Measurements from ENCODE around the gene MAGEB2. TPM values are rescaled to one million over a fixed set of nuclear protein-coding genes. Genes with fewer than 3 reads are reported as not detected.

MAGEB2 gene, protein sequence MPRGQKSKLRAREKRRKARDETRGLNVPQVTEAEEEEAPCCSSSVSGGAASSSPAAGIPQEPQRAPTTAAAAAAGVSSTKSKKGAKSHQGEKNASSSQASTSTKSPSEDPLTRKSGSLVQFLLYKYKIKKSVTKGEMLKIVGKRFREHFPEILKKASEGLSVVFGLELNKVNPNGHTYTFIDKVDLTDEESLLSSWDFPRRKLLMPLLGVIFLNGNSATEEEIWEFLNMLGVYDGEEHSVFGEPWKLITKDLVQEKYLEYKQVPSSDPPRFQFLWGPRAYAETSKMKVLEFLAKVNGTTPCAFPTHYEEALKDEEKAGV
- total RNA-seq = 2.4 TPM in 1 of 2 replicates, not detected in the other

DNA sequence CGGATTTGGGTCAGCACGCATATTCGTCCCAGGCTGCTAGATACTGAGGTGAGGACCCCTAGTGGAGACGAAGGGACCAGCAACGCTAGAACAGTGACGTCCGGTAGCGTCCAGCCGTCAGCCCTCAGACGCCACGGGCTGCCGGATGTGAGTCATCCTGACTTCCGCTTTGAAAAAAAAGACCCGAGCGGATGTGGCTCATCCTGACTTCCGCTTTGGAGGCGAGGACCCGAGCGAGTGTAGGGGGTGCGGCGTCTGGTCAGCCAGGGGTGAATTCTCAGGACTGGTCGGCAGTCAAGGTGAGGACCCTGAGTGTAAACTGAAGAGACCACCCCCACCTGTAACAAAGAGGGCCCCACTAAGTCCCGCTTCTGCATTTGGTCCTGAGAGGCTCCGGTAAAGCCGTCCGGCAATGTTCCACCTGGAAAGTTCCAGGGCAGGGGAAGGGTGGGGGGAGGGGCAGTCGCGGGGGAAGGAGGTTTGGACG is at the start of gene MAGEB2:
TSS of gene MAGEB2 (plus strand) at position 207 of the 487 bp plus-strand sequence. CDS start 3,018 bp downstream, outside the sequence.

GRCh38 chrX:30230395-30230794 is 15.0 kb downstream of the MAGEB2 start, which contains the start of gene MAGEB3:
Gene MAGEB3, plus strand, starts transcription at chrX:30230657. Its CDS starts 5,268 bp downstream, at chrX:30235925.

GRCh38 chrX:30241724-30242415 is 26.5 kb downstream of the MAGEB2 start, which contains the start of gene MAGEB4:
Gene MAGEB4, plus strand, starts transcription at chrX:30242000. Its CDS starts 136 bp downstream, at chrX:30242136.

DNA sequence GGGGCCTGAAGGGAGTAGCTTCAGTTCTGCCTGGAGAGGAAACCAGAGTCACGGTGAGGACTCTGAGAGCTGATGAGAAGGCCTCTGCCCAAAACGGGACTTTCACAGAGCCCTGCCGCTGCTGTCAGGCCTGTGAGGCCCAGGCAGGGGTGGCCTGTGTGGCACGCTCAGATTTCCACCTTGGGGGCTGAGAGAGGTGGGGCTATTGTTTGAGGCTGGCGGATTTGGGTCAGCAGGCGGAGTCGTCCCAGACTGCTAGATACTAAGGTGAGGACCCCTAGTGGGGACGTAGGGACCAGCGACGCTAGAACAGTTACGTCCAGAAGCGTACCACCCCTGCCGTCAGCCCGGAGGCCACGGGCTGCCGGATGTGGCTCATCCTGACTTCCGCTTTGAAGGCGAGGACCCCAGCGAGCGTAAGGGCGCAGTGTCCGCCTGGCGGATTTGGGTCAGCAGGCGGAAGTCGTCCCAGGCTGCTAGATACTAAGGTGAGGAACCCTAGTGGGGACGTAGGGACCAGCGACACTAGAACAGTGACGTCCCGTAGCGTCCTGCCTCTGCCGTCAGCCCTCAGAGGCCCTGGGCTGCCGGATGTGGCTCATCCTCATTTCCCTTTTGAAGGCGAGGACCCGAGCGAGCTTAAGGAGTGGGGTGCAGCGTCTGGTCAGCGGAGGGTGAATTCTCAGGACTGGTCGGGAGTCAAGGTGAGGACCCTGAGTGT is 31.6 kb downstream of the MAGEB2 start, which contains the start of gene MAGEB1:
TSS of gene MAGEB1 (plus strand) at position 378 of the 721 bp plus-strand sequence. CDS start 3,348 bp downstream, outside the sequence.

Other genes starting within 250 kb of the MAGEB2 start
- gene MAGEB3, start 15.1 kb downstream of the MAGEB2 start, total RNA-seq = not detected in 2 replicates
- gene MAGEB4, start 26.4 kb downstream of the MAGEB2 start, total RNA-seq = not detected in 2 replicates
- not detected in 2 replicates for gene MAGEB1, start 31.6 kb downstream of the MAGEB2 start, total RNA-seq
- not detected in 2 replicates for gene NR0B1, start 93.8 kb downstream of the MAGEB2 start, total RNA-seq

Measured in placental pericyte (primary cell).